Measurements from ENCODE around the gene TUSC2. TPM values are rescaled to one million over a fixed set of nuclear protein-coding genes. Genes with fewer than 3 reads are reported as not detected.

The TUSC2 gene
- total and polyA plus RNA-seq, 2 of the 13 experiments (the other 11 are each of a cell fraction or from before 2014, with no cell fraction given): 36.7 to 39.1 TPM

DNA sequence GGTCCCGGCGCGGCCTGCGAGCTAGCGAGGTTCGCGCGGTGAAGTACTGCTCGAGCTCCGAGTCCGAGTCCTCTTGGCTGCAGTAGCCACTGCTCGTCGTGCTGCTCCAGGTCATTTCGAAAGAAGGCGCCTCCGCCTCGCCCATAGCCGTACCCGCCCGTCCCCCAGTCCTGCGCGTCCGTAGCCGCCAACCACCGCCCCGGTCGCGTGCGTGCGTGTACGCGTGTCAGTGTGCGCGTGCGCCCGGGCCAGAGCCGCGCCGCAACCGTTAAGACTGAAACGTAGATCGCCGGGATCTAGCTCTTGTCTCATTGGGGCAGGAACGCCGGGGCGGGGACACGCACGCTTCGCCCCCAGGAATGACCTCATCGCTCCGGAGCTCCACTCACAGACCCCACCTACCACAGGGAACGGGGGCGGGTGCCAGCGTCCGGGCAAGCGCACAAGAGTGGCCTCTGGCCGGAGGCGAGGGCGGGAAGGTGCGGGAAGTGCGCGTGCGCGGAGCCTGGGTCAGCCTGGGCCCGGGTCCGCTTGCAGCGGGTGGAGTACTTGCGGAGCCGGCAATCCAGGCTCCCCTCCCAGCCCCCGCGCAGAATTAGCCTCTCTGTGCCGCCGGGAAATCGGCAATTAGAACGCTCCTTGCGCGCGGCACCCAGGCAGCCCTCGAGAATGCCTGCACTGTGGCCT lies 9.3 kb upstream of the TUSC2 start (continued):
- TF ChIP-seq ZNF513 (CRISPR knock-in tag; conservative IDR thresholded peaks at IDR 0.05): no peak
- TF ChIP-seq, protein P1, sequence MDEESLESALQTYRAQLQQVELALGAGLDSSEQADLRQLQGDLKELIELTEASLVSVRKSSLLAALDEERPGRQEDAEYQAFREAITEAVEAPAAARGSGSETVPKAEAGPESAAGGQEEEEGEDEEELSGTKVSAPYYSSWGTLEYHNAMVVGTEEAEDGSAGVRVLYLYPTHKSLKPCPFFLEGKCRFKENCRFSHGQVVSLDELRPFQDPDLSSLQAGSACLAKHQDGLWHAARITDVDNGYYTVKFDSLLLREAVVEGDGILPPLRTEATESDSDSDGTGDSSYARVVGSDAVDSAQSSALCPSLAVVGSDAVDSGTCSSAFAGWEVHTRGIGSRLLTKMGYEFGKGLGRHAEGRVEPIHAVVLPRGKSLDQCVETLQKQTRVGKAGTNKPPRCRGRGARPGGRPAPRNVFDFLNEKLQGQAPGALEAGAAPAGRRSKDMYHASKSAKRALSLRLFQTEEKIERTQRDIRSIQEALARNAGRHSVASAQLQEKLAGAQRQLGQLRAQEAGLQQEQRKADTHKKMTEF (CRISPR knock-in tag; IDR thresholded peaks at IDR 0.05): peak; percentile 84
- no peak for TF ChIP-seq PTBP1 (IDR thresholded peaks at IDR 0.05; ENCODE audit: low read depth, low read length, poor library complexity, severe bottlenecking)
- TF ChIP-seq, protein P2, sequence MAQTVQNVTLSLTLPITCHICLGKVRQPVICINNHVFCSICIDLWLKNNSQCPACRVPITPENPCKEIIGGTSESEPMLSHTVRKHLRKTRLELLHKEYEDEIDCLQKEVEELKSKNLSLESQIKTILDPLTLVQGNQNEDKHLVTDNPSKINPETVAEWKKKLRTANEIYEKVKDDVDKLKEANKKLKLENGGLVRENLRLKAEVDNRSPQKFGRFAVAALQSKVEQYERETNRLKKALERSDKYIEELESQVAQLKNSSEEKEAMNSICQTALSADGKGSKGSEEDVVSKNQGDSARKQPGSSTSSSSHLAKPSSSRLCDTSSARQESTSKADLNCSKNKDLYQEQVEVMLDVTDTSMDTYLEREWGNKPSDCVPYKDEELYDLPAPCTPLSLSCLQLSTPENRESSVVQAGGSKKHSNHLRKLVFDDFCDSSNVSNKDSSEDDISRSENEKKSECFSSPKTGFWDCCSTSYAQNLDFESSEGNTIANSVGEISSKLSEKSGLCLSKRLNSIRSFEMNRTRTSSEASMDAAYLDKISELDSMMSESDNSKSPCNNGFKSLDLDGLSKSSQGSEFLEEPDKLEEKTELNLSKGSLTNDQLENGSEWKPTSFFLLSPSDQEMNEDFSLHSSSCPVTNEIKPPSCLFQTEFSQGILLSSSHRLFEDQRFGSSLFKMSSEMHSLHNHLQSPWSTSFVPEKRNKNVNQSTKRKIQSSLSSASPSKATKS (CRISPR knock-in tag; IDR thresholded peaks at IDR 0.05): no peak
- no peak for TF ChIP-seq TERF1 (CRISPR knock-in tag; IDR thresholded peaks at IDR 0.05)
- 0 out of 2 replicates have a peak, but pooled peaks have one; percentile 16 for TF ChIP-seq RCOR2 (CRISPR knock-in tag; IDR thresholded peaks at IDR 0.05)
- TF ChIP-seq ZNF672 (CRISPR knock-in tag; IDR thresholded peaks at IDR 0.05): no peak; the same call in 1 of the 2 replicates
- TF ChIP-seq U2AF1 (optimal IDR thresholded peaks at IDR 0.05; ENCODE audit: low read depth, low read length): no peak
- TF ChIP-seq, protein P3, sequence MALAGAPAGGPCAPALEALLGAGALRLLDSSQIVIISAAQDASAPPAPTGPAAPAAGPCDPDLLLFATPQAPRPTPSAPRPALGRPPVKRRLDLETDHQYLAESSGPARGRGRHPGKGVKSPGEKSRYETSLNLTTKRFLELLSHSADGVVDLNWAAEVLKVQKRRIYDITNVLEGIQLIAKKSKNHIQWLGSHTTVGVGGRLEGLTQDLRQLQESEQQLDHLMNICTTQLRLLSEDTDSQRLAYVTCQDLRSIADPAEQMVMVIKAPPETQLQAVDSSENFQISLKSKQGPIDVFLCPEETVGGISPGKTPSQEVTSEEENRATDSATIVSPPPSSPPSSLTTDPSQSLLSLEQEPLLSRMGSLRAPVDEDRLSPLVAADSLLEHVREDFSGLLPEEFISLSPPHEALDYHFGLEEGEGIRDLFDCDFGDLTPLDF (CRISPR knock-in tag; IDR thresholded peaks at IDR 0.05): peak; percentile 89
- no peak for TF ChIP-seq NR1H2 (CRISPR knock-in tag; IDR thresholded peaks at IDR 0.05; ENCODE audit: borderline replicate concordance, low read depth)
- TF ChIP-seq SOX5 (CRISPR knock-in tag; IDR thresholded peaks at IDR 0.05; ENCODE audit: borderline replicate concordance): peak; percentile 45; the same call in 1 of the 2 replicates
- TF ChIP-seq ADNP (CRISPR knock-in tag; IDR thresholded peaks at IDR 0.05): no peak
- peak; percentile 82 for TF ChIP-seq CREB1 (IDR thresholded peaks at IDR 0.05)
- no peak; the same call in 1 of the 2 replicates for TF ChIP-seq CREB1 (CRISPR knock-in tag; IDR thresholded peaks at IDR 0.05)
- no peak; the same call in none of the 2 replicates for TF ChIP-seq SMAD9 (CRISPR knock-in tag; IDR thresholded peaks at IDR 0.05)
- peak; percentile 15; the same call in 1 of the 2 replicates for TF ChIP-seq HOXA5 (CRISPR knock-in tag; IDR thresholded peaks at IDR 0.05)
- no peak for TF ChIP-seq AGO2 (optimal IDR thresholded peaks at IDR 0.05; ENCODE audit: low read depth, low read length)
- peak; percentile 20; the same call in 1 of the 2 replicates for TF ChIP-seq FOXO1 (CRISPR knock-in tag; IDR thresholded peaks at IDR 0.05)
- TF ChIP-seq, protein P4, sequence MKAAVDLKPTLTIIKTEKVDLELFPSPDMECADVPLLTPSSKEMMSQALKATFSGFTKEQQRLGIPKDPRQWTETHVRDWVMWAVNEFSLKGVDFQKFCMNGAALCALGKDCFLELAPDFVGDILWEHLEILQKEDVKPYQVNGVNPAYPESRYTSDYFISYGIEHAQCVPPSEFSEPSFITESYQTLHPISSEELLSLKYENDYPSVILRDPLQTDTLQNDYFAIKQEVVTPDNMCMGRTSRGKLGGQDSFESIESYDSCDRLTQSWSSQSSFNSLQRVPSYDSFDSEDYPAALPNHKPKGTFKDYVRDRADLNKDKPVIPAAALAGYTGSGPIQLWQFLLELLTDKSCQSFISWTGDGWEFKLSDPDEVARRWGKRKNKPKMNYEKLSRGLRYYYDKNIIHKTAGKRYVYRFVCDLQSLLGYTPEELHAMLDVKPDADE (CRISPR knock-in tag; IDR thresholded peaks at IDR 0.05): 0 out of 2 replicates have a peak, but pooled peaks have one; percentile 38
- TF ChIP-seq ZFP41 (CRISPR knock-in tag; IDR thresholded peaks at IDR 0.05; ENCODE audit: borderline replicate concordance): 0 out of 2 replicates have a peak, but pooled peaks have one; percentile 33
- no peak for TF ChIP-seq FLYWCH1 (CRISPR knock-in tag; IDR thresholded peaks at IDR 0.05)

Data from HepG2 (cell line).